ENCODE measurements around the gene TMEM63C.

Gene TMEM63C

GRCh38 chr14:77257700-77258099 lies 76.1 kb downstream of the TMEM63C start:
- no peak for DNase-seq
- no peaks in the 10 kb centered on the region for H3K9me3 ChIP-seq (ENCODE audit: control extremely low read depth in 1 of 5, control insufficient read depth in 4 of 5, insufficient read depth in 2 of 5, low read depth in 1 of 5, low read length in 4 of 5)
- H3K4me3 ChIP-seq (ENCODE audit: control insufficient read depth in 1 of 7, extremely low read depth in 1 of 7, insufficient read depth in 4 of 7, low read depth in 2 of 7, low read length in 6 of 7) = no peak overlapping the region
- POLR2A ChIA-PET = no interaction called here
- H3K36me3 ChIP-seq (ENCODE audit: control insufficient read depth in 4 of 4, insufficient read depth in 4 of 4, low read length in 3 of 4) = no peaks in the 10 kb centered on the region
- CTCF ChIA-PET = interaction anchor here (0.8 kb wide), 1 partner anchor 35 kb away, joined by 3 read pairs; no protein-coding TSS in a partner anchor
- peaks cover 0 to 2% (median 0%) of the 10 kb centered on the region in 5 experiments for H3K27me3 ChIP-seq (replicated peaks in 2 of 5; ENCODE audit: control insufficient read depth in 4 of 5, insufficient read depth in 5 of 5, low read length in 4 of 5)
- WGBS (ENCODE audit: insufficient coverage) = 94% methylated on average over 8 of the region's 10 CpGs
- no peak overlapping the region for H3K27ac ChIP-seq (ENCODE audit: insufficient read depth in 1 of 2, low read depth in 1 of 2, low read length in 2 of 2, poor library complexity in 1 of 2, severe bottlenecking in 2 of 2)
- peaks cover 0 to 21% (median 15%) of the 10 kb centered on the region in 4 experiments for H3K4me1 ChIP-seq (ENCODE audit: control extremely low read depth in 1 of 4, control insufficient read depth in 4 of 4, insufficient read depth in 4 of 4, low read length in 3 of 4)

- no peak for DNase-seq
- ChIA-PET POLR2A (no interaction called here), CTCF (interaction anchor here (0.8 kb wide), 1 partner anchor 34 kb away, joined by 3 read pairs; no protein-coding TSS in a partner anchor)
- Histone ChIP-seq H3K36me3 (ENCODE audit: control insufficient read depth in 4 of 4, insufficient read depth in 4 of 4, low read length in 3 of 4) (no peaks in the 10 kb centered on the region), H3K27me3 (replicated peaks in 2 of 5; ENCODE audit: control insufficient read depth in 4 of 5, insufficient read depth in 5 of 5, low read length in 4 of 5) (peaks cover 0 to 2% (median 0%) of the 10 kb centered on the region in 5 experiments), H3K9me3 (ENCODE audit: control extremely low read depth in 1 of 5, control insufficient read depth in 4 of 5, insufficient read depth in 2 of 5, low read depth in 1 of 5, low read length in 4 of 5) (no peaks in the 10 kb centered on the region), H3K27ac (ENCODE audit: insufficient read depth in 1 of 2, low read depth in 1 of 2, low read length in 2 of 2, poor library complexity in 1 of 2, severe bottlenecking in 2 of 2) (no peak overlapping the region), H3K4me1 (ENCODE audit: control extremely low read depth in 1 of 4, control insufficient read depth in 4 of 4, insufficient read depth in 4 of 4, low read length in 3 of 4) (peaks cover 0 to 16% (median 14%) of the 10 kb centered on the region in 4 experiments), H3K4me3 (ENCODE audit: control insufficient read depth in 1 of 7, extremely low read depth in 1 of 7, insufficient read depth in 4 of 7, low read depth in 2 of 7, low read length in 6 of 7) (no peak overlapping the region)
- no CpG with 5 or more reads among the region's 5 CpGs for WGBS (ENCODE audit: insufficient coverage)
Measured at GRCh38 chr14:77258566-77258965, 77.0 kb downstream of the TMEM63C start.

GRCh38 chr14:77259025-77259715 lies 77.6 kb downstream of the TMEM63C start:
- WGBS (ENCODE audit: insufficient coverage) = 94% methylated on average over 8 of the region's 11 CpGs

GRCh38 chr14:77260199-77260598 lies 78.6 kb downstream of the TMEM63C start:
- CTCF ChIA-PET = no interaction called here
- POLR2A ChIA-PET = no interaction called here
- peaks cover 0 to 2% (median 0%) of the 10 kb centered on the region in 5 experiments for H3K27me3 ChIP-seq (replicated peaks in 2 of 5; ENCODE audit: control insufficient read depth in 4 of 5, insufficient read depth in 5 of 5, low read length in 4 of 5)
- H3K36me3 ChIP-seq (ENCODE audit: control insufficient read depth in 4 of 4, insufficient read depth in 4 of 4, low read length in 3 of 4) = no peaks in the 10 kb centered on the region
- DNase-seq = no peak
- H3K27ac ChIP-seq (ENCODE audit: insufficient read depth in 1 of 2, low read depth in 1 of 2, low read length in 2 of 2, poor library complexity in 1 of 2, severe bottlenecking in 2 of 2) = no peak overlapping the region
- no peak overlapping the region for H3K4me3 ChIP-seq (ENCODE audit: control insufficient read depth in 1 of 7, extremely low read depth in 1 of 7, insufficient read depth in 4 of 7, low read depth in 2 of 7, low read length in 6 of 7)
- WGBS (ENCODE audit: insufficient coverage) = 84% methylated on average over 10 of the region's 11 CpGs
- H3K4me1 ChIP-seq (ENCODE audit: control extremely low read depth in 1 of 4, control insufficient read depth in 4 of 4, insufficient read depth in 4 of 4, low read length in 3 of 4) = peaks cover 0 to 20% (median 15%) of the 10 kb centered on the region in 4 experiments
- no peaks in the 10 kb centered on the region for H3K9me3 ChIP-seq (ENCODE audit: control extremely low read depth in 1 of 5, control insufficient read depth in 4 of 5, insufficient read depth in 2 of 5, low read depth in 1 of 5, low read length in 4 of 5)

More at GRCh38 chr14:77259025-77259715, 77.6 kb downstream of the TMEM63C start:
- no peak for DNase-seq
- peaks cover 0 to 2% (median 0%) of the 10 kb centered on the region in 5 experiments for H3K27me3 ChIP-seq (replicated peaks in 2 of 5; ENCODE audit: control insufficient read depth in 4 of 5, insufficient read depth in 5 of 5, low read length in 4 of 5)
- no peak overlapping the region for H3K4me3 ChIP-seq (ENCODE audit: control insufficient read depth in 1 of 7, extremely low read depth in 1 of 7, insufficient read depth in 4 of 7, low read depth in 2 of 7, low read length in 6 of 7)
- no peaks in the 10 kb centered on the region for H3K9me3 ChIP-seq (ENCODE audit: control extremely low read depth in 1 of 5, control insufficient read depth in 4 of 5, insufficient read depth in 2 of 5, low read depth in 1 of 5, low read length in 4 of 5)
- CTCF ChIA-PET = no interaction called here
- no peak overlapping the region for H3K27ac ChIP-seq (ENCODE audit: insufficient read depth in 1 of 2, low read depth in 1 of 2, low read length in 2 of 2, poor library complexity in 1 of 2, severe bottlenecking in 2 of 2)
- POLR2A ChIA-PET = interaction anchor here (0.6 to 0.7 kb wide), 2 partner anchors 26 to 68 kb away, joined by 3 to 4 read pairs; no protein-coding TSS in a partner anchor
- H3K4me1 ChIP-seq (ENCODE audit: control extremely low read depth in 1 of 4, control insufficient read depth in 4 of 4, insufficient read depth in 4 of 4, low read length in 3 of 4) = peaks cover 0 to 15% (median 12%) of the 10 kb centered on the region in 4 experiments
- H3K36me3 ChIP-seq (ENCODE audit: control insufficient read depth in 4 of 4, insufficient read depth in 4 of 4, low read length in 3 of 4) = no peaks in the 10 kb centered on the region

GRCh38 chr14:77260631-77261030 lies 79.0 kb downstream of the TMEM63C start:
- Histone ChIP-seq H3K36me3 (ENCODE audit: control insufficient read depth in 4 of 4, insufficient read depth in 4 of 4, low read length in 3 of 4) (no peaks in the 10 kb centered on the region), H3K27me3 (replicated peaks in 2 of 5; ENCODE audit: control insufficient read depth in 4 of 5, insufficient read depth in 5 of 5, low read length in 4 of 5) (no peaks in the 10 kb centered on the region), H3K4me3 (ENCODE audit: control insufficient read depth in 1 of 7, extremely low read depth in 1 of 7, insufficient read depth in 4 of 7, low read depth in 2 of 7, low read length in 6 of 7) (no peak overlapping the region), H3K27ac (ENCODE audit: insufficient read depth in 1 of 2, low read depth in 1 of 2, low read length in 2 of 2, poor library complexity in 1 of 2, severe bottlenecking in 2 of 2) (no peak overlapping the region), H3K9me3 (ENCODE audit: control extremely low read depth in 1 of 5, control insufficient read depth in 4 of 5, insufficient read depth in 2 of 5, low read depth in 1 of 5, low read length in 4 of 5) (no peaks in the 10 kb centered on the region), H3K4me1 (ENCODE audit: control extremely low read depth in 1 of 4, control insufficient read depth in 4 of 4, insufficient read depth in 4 of 4, low read length in 3 of 4) (peaks cover 0 to 23% (median 17%) of the 10 kb centered on the region in 4 experiments)
- ChIA-PET POLR2A (no interaction called here), CTCF (interaction anchor here (0.9 kb wide), 1 partner anchor 30 kb away, joined by 3 read pairs; no protein-coding TSS in a partner anchor)
- 16% methylated on average over 9 of the region's 10 CpGs for WGBS (ENCODE audit: insufficient coverage)
- DNase-seq = peak; percentile 31 to 80 (median 80)

GRCh38 chr14:77264466-77265186 lies 83.0 kb downstream of the TMEM63C start:
- POLR2A ChIA-PET = no interaction called here

More at GRCh38 chr14:77264466-77265186, 83.0 kb downstream of the TMEM63C start:
- H3K4me3 ChIP-seq (ENCODE audit: control insufficient read depth in 1 of 7, extremely low read depth in 1 of 7, insufficient read depth in 4 of 7, low read depth in 2 of 7, low read length in 6 of 7) = no peak overlapping the region
- no peak overlapping the region for H3K27ac ChIP-seq (ENCODE audit: insufficient read depth in 1 of 2, low read depth in 1 of 2, low read length in 2 of 2, poor library complexity in 1 of 2, severe bottlenecking in 2 of 2)
- peaks cover 0 to 20% (median 11%) of the 10 kb centered on the region in 5 experiments for H3K27me3 ChIP-seq (replicated peaks in 2 of 5; ENCODE audit: control insufficient read depth in 4 of 5, insufficient read depth in 5 of 5, low read length in 4 of 5)
- no peaks in the 10 kb centered on the region for H3K36me3 ChIP-seq (ENCODE audit: control insufficient read depth in 4 of 4, insufficient read depth in 4 of 4, low read length in 3 of 4)
- CTCF ChIA-PET = interaction anchor here (3.0 kb wide), 1 partner anchor 10 kb away, joined by 8 read pairs; no protein-coding TSS in a partner anchor
- peaks cover 0 to 26% (median 21%) of the 10 kb centered on the region in 4 experiments for H3K4me1 ChIP-seq (ENCODE audit: control extremely low read depth in 1 of 4, control insufficient read depth in 4 of 4, insufficient read depth in 4 of 4, low read length in 3 of 4)
- WGBS (ENCODE audit: insufficient coverage) = 94% methylated on average over 14 of the region's 16 CpGs
- no peak for DNase-seq
- H3K9me3 ChIP-seq (ENCODE audit: control extremely low read depth in 1 of 5, control insufficient read depth in 4 of 5, insufficient read depth in 2 of 5, low read depth in 1 of 5, low read length in 4 of 5) = peaks cover 0 to 7% (median 3%) of the 10 kb centered on the region in 5 experiments

All from common myeloid progenitor, CD34-positive (primary cell).